OCI-LY7 (cell line): Measurements from ENCODE around the gene NANP. TPM values are rescaled to one million over a fixed set of nuclear protein-coding genes. Genes with fewer than 3 reads are reported as not detected.

Experiments
- BruUV-seq: library from RNA; stranded (reverse); fragments of 400-500 nt; replicated peaks from 2 replicates; lab custom pipeline; 2021; lab: Mats Ljungman, UMichigan
- CTCF ChIA-PET: fragments of 300-600 bp; sonication (Branson Sonifier 250); formaldehyde crosslinking; loops from one replicate; lab custom pipeline; 2022; ENCODE audit warnings: antibody characterized with exemption; ENCODE audit not compliant: unreplicated experiment; lab: Charles Lee
- POLR2A ChIA-PET: fragments of 300-600 bp; sonication (Branson Sonifier 250); formaldehyde crosslinking; loops from one replicate; lab custom pipeline; 2022; ENCODE audit warnings: antibody characterized with exemption; lab: Charles Lee
- DNase-seq: peaks from one replicate; pipeline ENCODE4 v3.0.0-alpha.2; 2015; ENCODE audit warnings: low spot score
- H2AFZ ChIP-seq: fragments of 200-600 bp; sonication (generic), shearing (Covaris generic); 2 replicates; pipeline ENCODE4 v1.6.1; 2014; ENCODE audit warnings: mild to moderate bottlenecking, antibody characterized with exemption, low read length, moderate library complexity
- H3K27ac ChIP-seq: fragments of 200-600 bp; sonication (generic); 2 replicates; pipeline ENCODE4 v1.5.1; 2014; ENCODE audit warnings: mixed run types, low read depth, mild to moderate bottlenecking, moderate library complexity, low read length, inconsistent platforms; ENCODE audit not compliant: poor library complexity, severe bottlenecking
- H3K36me3 ChIP-seq: fragments of 200-600 bp; sonication (generic); 2 replicates; pipeline ENCODE4 v1.6.1; 2014; ENCODE audit warnings: mild to moderate bottlenecking, antibody characterized with exemption, low read length, moderate library complexity, mixed read lengths; ENCODE audit not compliant: insufficient read depth
- H3K4me1 ChIP-seq: fragments of 200-600 bp; sonication (generic); 2 replicates; pipeline ENCODE4 v1.5.1; 2014; ENCODE audit warnings: mild to moderate bottlenecking, low read length; ENCODE audit not compliant: insufficient read depth, poor library complexity, severe bottlenecking
- H3K4me2 ChIP-seq: fragments of 200-600 bp; sonication (generic); 2 replicates; pipeline ENCODE4 v1.6.1; 2014; ENCODE audit warnings: mild to moderate bottlenecking, low read length
- H3K4me3 ChIP-seq: fragments of 200-600 bp; sonication (generic); 2 replicates; pipeline ENCODE4 v1.5.1; 2014; ENCODE audit warnings: mild to moderate bottlenecking, low read depth, low read length; ENCODE audit not compliant: poor library complexity, severe bottlenecking
- H3K79me2 ChIP-seq: fragments of 200-600 bp; sonication (generic); 2 replicates; pipeline ENCODE4 v1.6.1; 2016; ENCODE audit warnings: low read depth, mild to moderate bottlenecking, low read length, moderate library complexity, mixed read lengths; ENCODE audit not compliant: insufficient read depth
- H3K9me2 ChIP-seq: fragments of 200-600 bp; sonication (generic); 2 replicates; pipeline ENCODE4 v1.6.1; 2016; ENCODE audit warnings: mild to moderate bottlenecking, low read length, mixed read lengths; ENCODE audit not compliant: insufficient read depth
- H3K9me3 ChIP-seq: fragments of 200-600 bp; sonication (generic); 2 replicates; pipeline ENCODE4 v1.6.1; 2014; ENCODE audit warnings: mild to moderate bottlenecking, mixed run types, low read length, mixed read lengths
- H4K20me1 ChIP-seq: fragments of 200-600 bp; sonication (generic); 2 replicates; pipeline ENCODE4 v1.6.1; 2014; ENCODE audit warnings: mild to moderate bottlenecking, antibody characterized with exemption, low read length, moderate library complexity, mixed read lengths; ENCODE audit not compliant: insufficient read depth
- EZH2phosphoT487 ChIP-seq: fragments of 200-600 bp; sonication (generic); IDR thresholded peaks from 2 replicates; pipeline ENCODE4 v1.6.1; 2018; ENCODE audit warnings: low read depth, borderline replicate concordance, mild to moderate bottlenecking, mixed run types, antibody characterized with exemption, low read length, moderate library complexity, mixed read lengths
- intact Hi-C: fragments of 100-400 bp; cut with micrococcal nuclease; formaldehyde crosslinking; loops from one replicate; pipeline ENCODE4 v1.10.0; 2022; ENCODE audit not compliant: unreplicated experiment
- small RNA-seq: library from RNA; depleted of rRNA; stranded (forward); fragments of <200 nt; gene quantifications from one replicate; pipeline ENCODE3, GENCODE V24; 2014
- total RNA-seq, 2 experiments: library from RNA; depleted of rRNA in 1 of 2; stranded (reverse); fragments of >200 nt in 1 of 2; shearing (Covaris generic) in 1 of 2; gene quantifications; 2 replicates each; pipeline ENCODE4 v1.2.3, GENCODE V29; 2014 to 2022
- TF ChIP-seq, protein P1 (sequence below): fragments of 200-600 bp; sonication (generic); conservative IDR thresholded peaks from 2 replicates; pipeline ENCODE4 v1.5.1; 2014; ENCODE audit warnings: mild to moderate bottlenecking, antibody characterized with exemption, low read length, moderate library complexity, mixed read lengths

The NANP gene
- total RNA-seq, 2 experiments from 2014 or later: 1.0 to 3.2 TPM

DNA sequence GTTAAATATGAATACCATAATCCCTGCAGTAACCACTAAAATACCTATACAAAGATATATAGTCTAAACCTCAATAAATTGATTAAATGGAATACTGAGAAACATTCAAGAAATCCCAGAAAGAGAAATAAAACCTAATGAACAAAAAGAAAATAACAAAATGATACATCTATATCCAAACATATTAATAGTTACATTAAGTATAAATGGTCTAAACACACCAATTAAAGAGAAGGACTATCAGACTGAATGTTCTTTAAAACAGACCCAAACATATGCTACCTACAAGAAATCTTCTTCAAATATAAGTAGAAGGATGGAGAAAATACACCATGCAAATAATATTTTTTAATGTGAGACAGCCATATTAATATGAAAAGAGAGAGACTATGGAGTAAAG is 60.5 kb downstream of the NANP start:
- CTCF ChIA-PET: no interaction called here
- H2AFZ ChIP-seq: no peak overlapping the region
- no TSS peak for BruUV-seq
- no peak for TF ChIP-seq EZH2phosphoT487
- TF ChIP-seq, protein P1, sequence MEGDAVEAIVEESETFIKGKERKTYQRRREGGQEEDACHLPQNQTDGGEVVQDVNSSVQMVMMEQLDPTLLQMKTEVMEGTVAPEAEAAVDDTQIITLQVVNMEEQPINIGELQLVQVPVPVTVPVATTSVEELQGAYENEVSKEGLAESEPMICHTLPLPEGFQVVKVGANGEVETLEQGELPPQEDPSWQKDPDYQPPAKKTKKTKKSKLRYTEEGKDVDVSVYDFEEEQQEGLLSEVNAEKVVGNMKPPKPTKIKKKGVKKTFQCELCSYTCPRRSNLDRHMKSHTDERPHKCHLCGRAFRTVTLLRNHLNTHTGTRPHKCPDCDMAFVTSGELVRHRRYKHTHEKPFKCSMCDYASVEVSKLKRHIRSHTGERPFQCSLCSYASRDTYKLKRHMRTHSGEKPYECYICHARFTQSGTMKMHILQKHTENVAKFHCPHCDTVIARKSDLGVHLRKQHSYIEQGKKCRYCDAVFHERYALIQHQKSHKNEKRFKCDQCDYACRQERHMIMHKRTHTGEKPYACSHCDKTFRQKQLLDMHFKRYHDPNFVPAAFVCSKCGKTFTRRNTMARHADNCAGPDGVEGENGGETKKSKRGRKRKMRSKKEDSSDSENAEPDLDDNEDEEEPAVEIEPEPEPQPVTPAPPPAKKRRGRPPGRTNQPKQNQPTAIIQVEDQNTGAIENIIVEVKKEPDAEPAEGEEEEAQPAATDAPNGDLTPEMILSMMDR: no peak
- H3K79me2 ChIP-seq: no peaks in the 10 kb centered on the region
- DNase-seq: no peak
- no peaks in the 10 kb centered on the region for H4K20me1 ChIP-seq
- POLR2A ChIA-PET: no interaction called here
- H3K9me2 ChIP-seq: no peaks in the 10 kb centered on the region; the same call in 1 of the 2 replicates
- no peak overlapping the region for H3K4me2 ChIP-seq
- no peak overlapping the region for H3K4me3 ChIP-seq
- H3K27ac ChIP-seq: no peak overlapping the region
- H3K9me3 ChIP-seq: peaks cover 7% of the 10 kb centered on the region; the same call in 1 of the 2 replicates
- H3K36me3 ChIP-seq: no peaks in the 10 kb centered on the region
- intact Hi-C loops: no loop called here
- H3K4me1 ChIP-seq: no peaks in the 10 kb centered on the region

Small RNAs within 50 kb of the gene (small RNA-seq; reads per million reads assigned to genes)
- gene RN7SL594P (not detected), gene RNU6ATAC17P (not detected)

Other genes with a start within 250 kb of the NANP start
- gene ABHD12, start 233.2 kb downstream of the NANP start, total RNA-seq (2014; rRNA removed; shearing (Covaris generic)): 5.9 and 10.6 TPM in 2 replicates
- 12.0 and 12.9 TPM in 2 replicates for gene ABHD12, start 233.2 kb downstream of the NANP start, total RNA-seq (2022)
- gene GINS1, start 216.3 kb downstream of the NANP start, total RNA-seq (2014; rRNA removed; shearing (Covaris generic)): 22.8 and 23.0 TPM in 2 replicates
- gene GINS1, start 216.3 kb downstream of the NANP start, total RNA-seq (2022): 29.9 and 30.8 TPM in 2 replicates
- gene NINL, start 38.5 kb downstream of the NANP start, total RNA-seq (2014; rRNA removed; shearing (Covaris generic)): 0.06 and 0.08 TPM in 2 replicates
- 0.55 and 0.57 TPM in 2 replicates for gene NINL, start 38.5 kb downstream of the NANP start, total RNA-seq (2022)
- 13.3 and 14.8 TPM in 2 replicates for gene ZNF337, start 72.8 kb upstream of the NANP start, total RNA-seq (2014; rRNA removed; shearing (Covaris generic))
- 14.8 and 15.1 TPM in 2 replicates for gene ZNF337, start 72.8 kb upstream of the NANP start, total RNA-seq (2022)